GM23338 (cell line): ENCODE data around the gene KIF25.

Experiments
- CREB1 ChIP-seq: fragments of 250-450 bp; sonication (Bioruptor Pico); IDR thresholded peaks from 2 replicates; pipeline ENCODE4 v1.5.0; 2020; ENCODE audit warnings: low read depth, mild to moderate bottlenecking, moderate library complexity
- CTCF ChIP-seq, 2 experiments: fragments of 200-600 bp in 1 of 2; sonication (generic) in 1 of 2; conservative IDR thresholded peaks; 2 replicates each; pipeline versions ENCODE4 v1.5.1 to v1.6.1; 2016 to 2017; ENCODE audit warnings: antibody characterized with exemption in 2 of 2, low read depth in 2 of 2, mild to moderate bottlenecking in 2 of 2, moderate library complexity in 1 of 2
- EZH2 ChIP-seq: fragments of 200-600 bp; sonication (generic); IDR thresholded peaks from one replicate; pipeline ENCODE4 v1.8.0; 2017; ENCODE audit warnings: antibody characterized with exemption, mild to moderate bottlenecking, low read depth; ENCODE audit not compliant: unreplicated experiment
- ZNF114 ChIP-seq: fragments of 250-450 bp; sonication (Bioruptor Pico); IDR thresholded peaks from 2 replicates; pipeline ENCODE4 v1.5.0; 2020; ENCODE audit warnings: mild to moderate bottlenecking, moderate library complexity
- TF ChIP-seq, protein P1 (sequence below): IDR thresholded peaks from 2 replicates; pipeline ENCODE4 v1.6.1; 2016; ENCODE audit warnings: antibody characterized with exemption

DNA sequence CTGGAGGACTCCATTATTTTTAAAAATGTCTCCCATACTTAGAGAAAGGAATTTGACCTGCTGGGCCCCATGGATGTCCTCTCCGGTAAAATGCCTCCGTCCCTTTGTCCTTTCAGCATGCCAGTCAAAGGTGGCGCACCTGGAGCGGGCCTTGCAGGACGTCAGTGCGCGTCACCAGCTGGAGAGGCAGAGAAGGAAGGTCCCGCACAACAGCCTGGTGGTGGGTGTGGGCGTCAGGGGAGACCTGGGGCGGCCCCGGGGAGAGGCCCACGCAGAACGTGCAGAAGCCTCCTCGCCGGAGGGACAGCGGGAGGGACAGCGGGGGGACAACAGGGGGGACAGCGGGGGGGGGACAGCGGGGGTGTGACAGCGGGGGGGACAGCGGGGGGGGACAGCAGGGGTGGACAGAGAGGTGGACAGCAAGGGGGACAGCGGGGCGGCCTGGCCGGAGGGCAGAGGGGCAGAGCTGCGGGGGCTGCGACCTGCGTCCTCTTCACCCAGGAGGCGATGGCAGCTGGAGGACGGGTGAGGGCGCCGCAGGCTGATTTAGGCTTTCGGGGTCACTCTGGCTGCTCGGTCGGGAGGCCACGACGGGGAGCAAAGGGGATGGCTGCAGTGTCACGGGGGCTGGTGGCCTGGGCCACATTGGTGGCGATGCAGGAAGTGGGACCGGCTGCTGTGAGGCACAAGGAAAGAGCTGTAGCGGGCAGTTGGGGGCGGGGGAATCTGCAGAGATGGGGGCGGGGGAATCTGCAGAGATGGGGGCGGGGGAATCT, 859 bp upstream of the KIF25 start:
- TF ChIP-seq CTCF (conservative IDR thresholded peaks at IDR 0.05; ENCODE audit: low read depth in 2 of 2), result peak; percentile 13 to 73; a peak in 2 of 4 replicates
- TF ChIP-seq, protein P1, sequence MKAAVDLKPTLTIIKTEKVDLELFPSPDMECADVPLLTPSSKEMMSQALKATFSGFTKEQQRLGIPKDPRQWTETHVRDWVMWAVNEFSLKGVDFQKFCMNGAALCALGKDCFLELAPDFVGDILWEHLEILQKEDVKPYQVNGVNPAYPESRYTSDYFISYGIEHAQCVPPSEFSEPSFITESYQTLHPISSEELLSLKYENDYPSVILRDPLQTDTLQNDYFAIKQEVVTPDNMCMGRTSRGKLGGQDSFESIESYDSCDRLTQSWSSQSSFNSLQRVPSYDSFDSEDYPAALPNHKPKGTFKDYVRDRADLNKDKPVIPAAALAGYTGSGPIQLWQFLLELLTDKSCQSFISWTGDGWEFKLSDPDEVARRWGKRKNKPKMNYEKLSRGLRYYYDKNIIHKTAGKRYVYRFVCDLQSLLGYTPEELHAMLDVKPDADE, result no peak
- no peak for TF ChIP-seq ZNF114 (CRISPR knock-in tag)
- TF ChIP-seq CREB1 (CRISPR knock-in tag), result no peak
- TF ChIP-seq EZH2, result no peak
